WERI-Rb-1 (cell line): ENCODE results near the gene GUCA1A.
"Not testable (repeated sequence)": the region's sequence is repeated elsewhere in the genome, so short reads cannot be mapped to it uniquely, and the experiment has no call there.

ENCODE experiments used
- DNase-seq: peaks from one replicate; pipeline ENCODE4 v3.0.0-alpha.2; 2020
- H3K27ac ChIP-seq: fragments of 250-450 bp; sonication (Bioruptor Pico); 2 replicates; pipeline ENCODE4 v1.5.1; 2020; ENCODE audit warnings: mild to moderate bottlenecking, moderate library complexity
- H3K27me3 ChIP-seq: fragments of 250-450 bp; sonication (Bioruptor Pico); 2 replicates; pipeline ENCODE4 v1.5.1; 2021; ENCODE audit warnings: mild to moderate bottlenecking, low read depth, moderate library complexity; ENCODE audit not compliant: insufficient read depth, severe bottlenecking
- H3K36me3 ChIP-seq: fragments of 250-450 bp; sonication (Bioruptor Pico); 2 replicates; pipeline ENCODE4 v1.5.1; 2020; ENCODE audit warnings: mild to moderate bottlenecking, moderate library complexity
- H3K4me3 ChIP-seq: 2 replicates; pipeline ENCODE4 v1.5.1; 2011; ENCODE audit warnings: low read depth, mild to moderate bottlenecking, control low read depth, low read length
- H3K9me3 ChIP-seq: fragments of 250-450 bp; sonication (Bioruptor Pico); 2 replicates; pipeline ENCODE4 v1.5.1; 2021; ENCODE audit warnings: mild to moderate bottlenecking, moderate library complexity; ENCODE audit not compliant: severe bottlenecking
- TF ChIP-seq, protein P1 (sequence below): IDR thresholded peaks from 2 replicates; pipeline ENCODE4 v1.5.1; 2011; ENCODE audit warnings: low read depth, mild to moderate bottlenecking, control low read depth, inconsistent platforms, low read length

The GUCA1A gene

DNA sequence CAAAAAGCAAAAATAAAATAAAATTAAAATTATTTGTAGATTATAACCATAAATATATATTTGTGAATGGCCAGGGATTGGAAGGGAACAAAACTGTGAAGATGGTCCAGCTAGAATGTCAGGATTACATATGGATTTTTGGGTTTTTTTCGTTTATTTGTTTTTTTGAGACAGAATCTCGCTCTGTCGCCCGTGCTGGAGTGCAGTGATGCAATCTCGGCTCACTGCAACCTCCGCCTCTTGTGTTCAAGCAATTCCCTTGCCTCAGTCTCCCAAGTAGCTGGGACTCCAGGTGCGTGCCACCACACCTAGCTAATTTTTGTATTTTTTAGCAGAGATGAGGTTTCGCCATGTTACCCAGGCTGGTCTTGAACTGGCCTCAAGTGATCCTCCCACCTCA, 22.9 kb upstream of the GUCA1A start:
- TF ChIP-seq, protein P1, sequence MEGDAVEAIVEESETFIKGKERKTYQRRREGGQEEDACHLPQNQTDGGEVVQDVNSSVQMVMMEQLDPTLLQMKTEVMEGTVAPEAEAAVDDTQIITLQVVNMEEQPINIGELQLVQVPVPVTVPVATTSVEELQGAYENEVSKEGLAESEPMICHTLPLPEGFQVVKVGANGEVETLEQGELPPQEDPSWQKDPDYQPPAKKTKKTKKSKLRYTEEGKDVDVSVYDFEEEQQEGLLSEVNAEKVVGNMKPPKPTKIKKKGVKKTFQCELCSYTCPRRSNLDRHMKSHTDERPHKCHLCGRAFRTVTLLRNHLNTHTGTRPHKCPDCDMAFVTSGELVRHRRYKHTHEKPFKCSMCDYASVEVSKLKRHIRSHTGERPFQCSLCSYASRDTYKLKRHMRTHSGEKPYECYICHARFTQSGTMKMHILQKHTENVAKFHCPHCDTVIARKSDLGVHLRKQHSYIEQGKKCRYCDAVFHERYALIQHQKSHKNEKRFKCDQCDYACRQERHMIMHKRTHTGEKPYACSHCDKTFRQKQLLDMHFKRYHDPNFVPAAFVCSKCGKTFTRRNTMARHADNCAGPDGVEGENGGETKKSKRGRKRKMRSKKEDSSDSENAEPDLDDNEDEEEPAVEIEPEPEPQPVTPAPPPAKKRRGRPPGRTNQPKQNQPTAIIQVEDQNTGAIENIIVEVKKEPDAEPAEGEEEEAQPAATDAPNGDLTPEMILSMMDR = no peak
- H3K36me3 ChIP-seq = no peaks in the 10 kb centered on the region
- no peak overlapping the region for H3K4me3 ChIP-seq
- no peaks in the 10 kb centered on the region for H3K9me3 ChIP-seq
- no peak for DNase-seq
- H3K27me3 ChIP-seq = no peaks in the 10 kb centered on the region
- no peak overlapping the region for H3K27ac ChIP-seq

DNA sequence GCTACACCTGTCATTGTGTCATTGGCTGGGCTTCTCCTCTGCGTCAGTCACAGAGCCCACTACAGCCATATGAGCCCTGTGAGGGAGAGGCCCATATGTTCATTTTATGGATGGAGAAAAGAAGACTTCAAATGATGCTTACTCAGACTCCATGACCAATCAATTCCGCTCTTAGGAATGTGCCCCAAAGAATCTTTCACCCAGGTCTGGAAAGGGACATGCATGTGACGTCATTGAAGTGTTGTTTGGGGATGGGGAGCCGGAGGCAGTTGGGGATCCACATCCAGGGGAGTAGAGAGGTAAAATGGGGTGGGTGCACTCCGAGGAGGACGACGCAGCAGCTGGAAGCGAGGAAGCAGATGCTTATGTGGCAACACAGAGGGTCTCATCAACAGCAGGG, 21.1 kb upstream of the GUCA1A start:
- Histone ChIP-seq H3K9me3 (no peaks in the 10 kb centered on the region), H3K36me3 (no peaks in the 10 kb centered on the region), H3K27ac (no peak overlapping the region), H3K27me3 (no peaks in the 10 kb centered on the region), H3K4me3 (no peak overlapping the region)
- no peak for DNase-seq
- TF ChIP-seq, protein P1 = no peak

GRCh38 chr6:42152528-42153213, 20.5 kb upstream of the GUCA1A start:
- H3K27ac ChIP-seq, H3K9me3 ChIP-seq, H3K4me3 ChIP-seq: not testable (repeated sequence)

DNA sequence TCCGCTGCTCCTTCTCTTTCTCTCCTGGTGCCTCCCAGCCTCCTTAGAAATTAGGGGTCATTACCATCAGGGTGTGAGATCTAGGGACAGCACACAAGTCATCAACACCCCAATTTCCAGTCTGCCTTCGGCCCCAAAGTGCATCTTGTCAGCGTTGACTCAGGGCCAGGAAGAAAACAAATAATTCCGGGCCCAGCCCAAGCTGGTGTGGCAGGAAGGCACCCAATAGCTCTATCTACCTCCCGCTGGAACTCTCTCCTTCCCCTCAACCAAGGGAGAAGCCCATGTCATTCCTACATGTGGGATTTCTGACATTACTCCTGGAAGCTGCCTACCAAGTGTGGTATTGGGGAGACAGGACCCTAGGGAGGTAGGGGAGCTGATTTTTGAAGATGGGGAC, 19.2 kb upstream of the GUCA1A start:
- no peak for DNase-seq
- TF ChIP-seq, protein P1 = no peak
- H3K36me3 ChIP-seq = no peaks in the 10 kb centered on the region
- H3K27ac ChIP-seq = peak overlapping the region; percentile 10
- H3K27me3 ChIP-seq = no peaks in the 10 kb centered on the region
- no peaks in the 10 kb centered on the region for H3K9me3 ChIP-seq
- H3K4me3 ChIP-seq = no peak overlapping the region

More at GRCh38 chr6:42152528-42153213, 20.5 kb upstream of the GUCA1A start:
- not testable (repeated sequence) for DNase-seq, H3K36me3 ChIP-seq, H3K27me3 ChIP-seq

DNA sequence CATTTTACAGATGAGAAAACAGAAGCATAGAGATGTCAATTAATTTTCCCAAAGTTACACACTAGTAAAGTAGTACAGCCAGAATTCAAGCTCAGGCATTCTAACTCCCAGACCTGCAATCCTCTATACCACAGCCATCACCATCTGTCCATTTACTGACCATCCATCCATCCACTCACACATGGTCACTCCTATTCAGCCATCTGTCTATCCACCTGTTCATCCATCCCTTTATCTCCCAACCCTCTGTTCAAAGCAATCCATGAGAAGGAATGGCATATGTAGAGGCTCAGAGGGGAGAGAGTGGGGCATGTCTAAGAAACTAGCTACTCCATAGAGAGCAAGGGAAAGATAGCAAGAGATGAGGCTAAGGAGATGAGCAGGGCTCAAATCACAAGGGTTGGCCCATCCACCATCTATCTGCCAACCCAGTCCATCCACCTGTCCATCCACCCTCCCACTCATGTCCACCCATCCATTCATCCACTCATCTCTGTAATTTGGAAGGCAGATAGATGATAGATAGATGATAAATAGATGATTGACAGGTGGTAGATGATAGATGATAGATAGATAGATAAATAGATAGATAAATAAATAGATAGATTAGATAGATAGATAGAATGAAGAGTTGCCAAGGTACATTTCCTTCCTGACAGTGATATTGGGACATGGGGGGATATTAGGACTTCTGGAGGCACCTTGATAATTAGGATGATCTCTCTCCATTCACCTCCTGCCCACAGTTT, 18.5 kb upstream of the GUCA1A start:
- peak; percentile 82 for DNase-seq
- H3K36me3 ChIP-seq = no peaks in the 10 kb centered on the region
- no peaks in the 10 kb centered on the region for H3K27me3 ChIP-seq
- H3K9me3 ChIP-seq = no peaks in the 10 kb centered on the region
- TF ChIP-seq, protein P1 = no peak
- peak overlapping the region; percentile 44 for H3K27ac ChIP-seq
- H3K4me3 ChIP-seq = no peak overlapping the region

DNA sequence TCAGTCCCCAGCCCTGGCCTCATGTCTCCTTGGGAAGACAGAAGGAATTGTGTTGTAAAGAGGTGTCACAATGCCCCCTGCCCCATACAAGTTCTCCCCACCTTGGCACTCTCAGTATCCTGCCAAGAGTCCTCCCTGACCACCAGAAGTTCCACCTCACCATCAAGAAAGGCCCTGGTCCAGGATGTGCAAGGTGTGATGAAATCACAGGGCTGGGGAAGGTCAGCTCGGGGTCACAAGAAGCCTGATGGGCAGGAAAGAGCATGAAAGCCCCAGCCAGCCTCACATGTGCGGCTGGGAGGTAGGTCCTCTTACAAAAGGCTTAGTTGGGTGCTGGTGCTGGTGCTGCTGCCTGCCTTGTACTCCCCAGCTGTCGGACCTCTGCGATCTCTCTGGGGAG, 17.9 kb upstream of the GUCA1A start:
- H3K4me3 ChIP-seq = no peak overlapping the region
- no peak for DNase-seq
- TF ChIP-seq, protein P1 = no peak
- H3K36me3 ChIP-seq = no peaks in the 10 kb centered on the region
- no peaks in the 10 kb centered on the region for H3K9me3 ChIP-seq
- no peaks in the 10 kb centered on the region for H3K27me3 ChIP-seq
- H3K27ac ChIP-seq = peak overlapping the region; percentile 44
